ENCODE data around the gene IQGAP3.
"Not testable (repeated sequence)": the region's sequence is repeated elsewhere in the genome, so short reads cannot be mapped to it uniquely, and the experiment has no call there.

The IQGAP3 gene, protein sequence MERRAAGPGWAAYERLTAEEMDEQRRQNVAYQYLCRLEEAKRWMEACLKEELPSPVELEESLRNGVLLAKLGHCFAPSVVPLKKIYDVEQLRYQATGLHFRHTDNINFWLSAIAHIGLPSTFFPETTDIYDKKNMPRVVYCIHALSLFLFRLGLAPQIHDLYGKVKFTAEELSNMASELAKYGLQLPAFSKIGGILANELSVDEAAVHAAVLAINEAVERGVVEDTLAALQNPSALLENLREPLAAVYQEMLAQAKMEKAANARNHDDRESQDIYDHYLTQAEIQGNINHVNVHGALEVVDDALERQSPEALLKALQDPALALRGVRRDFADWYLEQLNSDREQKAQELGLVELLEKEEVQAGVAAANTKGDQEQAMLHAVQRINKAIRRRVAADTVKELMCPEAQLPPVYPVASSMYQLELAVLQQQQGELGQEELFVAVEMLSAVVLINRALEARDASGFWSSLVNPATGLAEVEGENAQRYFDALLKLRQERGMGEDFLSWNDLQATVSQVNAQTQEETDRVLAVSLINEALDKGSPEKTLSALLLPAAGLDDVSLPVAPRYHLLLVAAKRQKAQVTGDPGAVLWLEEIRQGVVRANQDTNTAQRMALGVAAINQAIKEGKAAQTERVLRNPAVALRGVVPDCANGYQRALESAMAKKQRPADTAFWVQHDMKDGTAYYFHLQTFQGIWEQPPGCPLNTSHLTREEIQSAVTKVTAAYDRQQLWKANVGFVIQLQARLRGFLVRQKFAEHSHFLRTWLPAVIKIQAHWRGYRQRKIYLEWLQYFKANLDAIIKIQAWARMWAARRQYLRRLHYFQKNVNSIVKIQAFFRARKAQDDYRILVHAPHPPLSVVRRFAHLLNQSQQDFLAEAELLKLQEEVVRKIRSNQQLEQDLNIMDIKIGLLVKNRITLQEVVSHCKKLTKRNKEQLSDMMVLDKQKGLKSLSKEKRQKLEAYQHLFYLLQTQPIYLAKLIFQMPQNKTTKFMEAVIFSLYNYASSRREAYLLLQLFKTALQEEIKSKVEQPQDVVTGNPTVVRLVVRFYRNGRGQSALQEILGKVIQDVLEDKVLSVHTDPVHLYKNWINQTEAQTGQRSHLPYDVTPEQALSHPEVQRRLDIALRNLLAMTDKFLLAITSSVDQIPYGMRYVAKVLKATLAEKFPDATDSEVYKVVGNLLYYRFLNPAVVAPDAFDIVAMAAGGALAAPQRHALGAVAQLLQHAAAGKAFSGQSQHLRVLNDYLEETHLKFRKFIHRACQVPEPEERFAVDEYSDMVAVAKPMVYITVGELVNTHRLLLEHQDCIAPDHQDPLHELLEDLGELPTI (N-terminal part only)

GRCh38 chr1:156571919-156572662 lies at the start of gene IQGAP3:
Gene IQGAP3 (minus strand): TSS chr1:156572565. CDS start chr1:156572529, 36 bp downstream.
- peak; percentile 71 to 86 for DNase-seq

DNA sequence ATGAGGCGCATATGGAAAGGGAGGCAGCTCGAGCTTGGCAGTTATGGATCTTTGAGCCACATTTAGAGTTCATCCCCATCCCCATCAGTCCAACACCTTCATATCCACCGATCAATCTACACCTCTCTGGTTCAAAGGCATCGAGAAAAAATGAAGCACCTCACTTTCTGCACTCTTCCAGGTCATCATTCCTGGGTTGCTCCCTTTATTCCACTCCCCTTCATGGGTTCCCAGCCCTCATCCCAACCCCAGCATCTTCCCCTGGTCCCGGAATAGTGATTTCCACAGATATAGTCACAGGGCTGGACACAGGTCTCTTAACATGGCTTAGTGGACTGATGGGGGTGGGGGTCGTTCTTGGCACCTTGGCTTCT lies 47.2 kb upstream of the IQGAP3 start:
- DNase-seq, result no peak

DNA sequence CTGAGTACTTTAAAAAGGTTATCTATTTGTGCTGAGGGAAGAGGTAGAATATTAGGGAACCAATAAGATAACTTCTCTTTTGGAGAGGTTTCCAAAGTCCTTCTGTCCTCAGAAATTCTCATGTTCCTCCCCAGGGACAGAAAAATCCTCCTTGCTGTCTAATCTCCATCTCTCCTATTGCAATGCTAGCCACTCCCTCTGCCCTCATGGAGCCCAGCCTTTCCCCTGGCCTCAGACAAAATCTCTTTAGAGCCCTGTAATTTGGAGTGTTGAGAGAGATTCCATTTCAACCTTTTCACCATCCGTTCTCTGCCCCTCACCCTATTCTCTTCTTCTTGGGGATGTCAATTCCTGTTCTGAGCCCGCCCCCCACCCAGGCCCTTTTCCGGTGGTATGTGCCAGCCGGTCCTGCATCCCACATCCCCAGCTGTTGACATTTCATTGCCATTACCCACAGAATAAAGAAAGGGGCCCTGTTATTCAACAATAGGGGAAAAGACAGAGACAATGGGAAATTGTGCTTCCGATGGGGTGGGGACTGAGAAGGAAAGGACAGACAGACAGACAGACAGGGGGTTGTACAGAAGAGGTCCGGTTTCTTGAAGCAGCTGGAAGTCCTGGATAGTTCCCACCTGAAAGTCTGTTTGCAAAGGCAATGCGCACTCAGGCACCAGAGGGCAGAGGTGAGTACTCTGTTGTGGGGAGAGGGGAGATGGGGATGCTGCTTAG lies 46.7 kb upstream of the IQGAP3 start, which contains the start of gene HAPLN2:
TSS of gene HAPLN2 (plus strand) at position 563 of the 729 bp plus-strand sequence. CDS start 4,076 bp downstream, outside the sequence.
- DNase-seq, result no peak

- peak; percentile 69 to 77 for DNase-seq
Measured at GRCh38 chr1:156616463-156616862, 44.1 kb upstream of the IQGAP3 start.

DNA sequence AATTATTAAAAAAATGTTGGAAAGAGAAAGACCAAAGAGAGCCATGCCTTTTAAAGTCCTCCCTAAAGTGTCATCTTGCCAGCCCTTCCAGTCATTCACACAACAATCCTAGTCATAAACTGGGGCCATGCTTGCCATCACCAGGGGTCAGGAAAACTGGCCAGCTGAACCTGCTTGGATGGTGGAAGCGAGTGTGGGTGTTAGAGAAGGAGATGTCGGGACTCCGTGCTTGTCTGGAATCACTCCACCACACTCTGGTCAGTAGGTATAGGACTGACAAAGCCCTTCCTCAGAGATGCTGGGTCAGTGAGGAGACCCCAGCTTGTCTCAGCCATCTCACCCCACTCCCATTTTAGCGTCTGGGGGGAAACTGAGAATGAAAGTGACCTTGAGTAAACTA lies 43.6 kb upstream of the IQGAP3 start:
- no peak for DNase-seq

- DNase-seq, result no peak
Measured at GRCh38 chr1:156612666-156613065, 40.3 kb upstream of the IQGAP3 start.

DNA sequence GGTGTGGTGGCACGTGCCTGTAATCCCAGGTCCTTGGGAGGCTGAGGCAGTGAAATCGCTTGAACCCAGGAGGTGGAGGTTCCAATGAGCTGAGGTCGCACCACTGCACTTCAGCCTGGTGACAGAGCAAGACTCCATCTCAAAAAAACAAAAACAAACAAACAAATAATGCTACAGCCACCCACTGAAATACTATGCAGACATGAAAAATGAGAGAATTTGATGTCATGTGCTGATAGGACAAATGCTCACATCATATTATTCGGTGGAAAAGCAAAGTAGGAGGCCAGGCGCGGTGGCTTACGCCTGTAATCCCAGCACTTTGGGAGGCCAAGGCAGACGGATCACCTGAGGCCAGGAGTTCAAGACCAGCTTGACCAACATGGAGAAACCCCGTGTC lies 37.7 kb upstream of the IQGAP3 start:
- DNase-seq, result not testable (repeated sequence)

DNA sequence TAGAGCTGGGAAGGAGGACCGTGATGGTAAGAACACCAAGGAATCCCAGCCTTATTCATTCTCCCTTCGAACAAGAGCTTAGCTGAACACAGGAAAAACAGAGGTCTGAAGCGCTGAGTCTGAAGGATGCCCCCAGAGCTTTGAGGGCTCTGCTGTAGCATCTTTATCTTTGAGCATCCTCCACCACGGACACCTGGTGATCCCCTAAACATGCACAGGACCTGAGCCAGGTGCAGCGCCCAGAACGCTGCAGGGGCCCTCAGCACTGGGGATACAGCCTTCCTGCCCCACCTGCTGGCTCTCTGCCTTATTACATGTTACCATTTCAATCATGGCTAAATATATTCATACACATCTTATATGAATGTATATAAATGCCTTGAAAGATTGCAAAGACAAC lies 36.6 kb upstream of the IQGAP3 start:
- DNase-seq, result peak in 1 of 2 experiments; percentile 59

DNA sequence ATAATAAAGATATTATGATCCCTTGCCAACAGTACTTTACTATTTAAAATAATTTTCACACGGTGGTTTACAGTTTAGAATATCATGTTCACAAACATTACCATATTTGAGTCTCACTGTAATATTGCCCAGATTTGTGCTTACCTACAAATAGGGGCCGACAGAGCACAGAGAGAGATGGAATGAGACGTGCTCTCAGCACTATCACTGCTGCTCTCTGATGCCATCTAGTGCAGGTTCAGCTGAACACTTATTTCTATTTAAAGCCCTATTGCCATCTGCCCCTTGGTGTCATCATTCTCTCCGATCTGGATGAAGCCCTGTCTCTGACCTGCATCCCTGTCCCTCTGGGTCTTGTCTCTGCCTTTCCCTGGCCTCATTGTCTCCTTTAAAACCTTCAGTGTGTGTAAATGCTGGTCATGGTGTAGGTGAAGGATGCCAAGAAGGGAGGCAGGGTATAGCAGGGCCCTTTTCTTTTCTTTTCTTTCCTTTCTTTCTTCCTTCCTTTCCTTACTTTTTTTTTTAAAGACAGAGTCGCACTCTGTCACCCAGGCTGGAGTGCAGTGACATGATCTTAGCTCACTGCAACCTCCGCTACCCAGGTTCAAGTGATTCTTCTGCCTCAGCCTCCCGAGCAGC lies 35.8 kb upstream of the IQGAP3 start:
- DNase-seq, result peak in 1 of 2 experiments; percentile 69

- DNase-seq, result not testable (repeated sequence)
Measured at GRCh38 chr1:156607344-156607743, 35.0 kb upstream of the IQGAP3 start.

GRCh38 chr1:156602557-156602993 lies 30.2 kb upstream of the IQGAP3 start:
- no peak for DNase-seq

- DNase-seq, result no peak
Measured at GRCh38 chr1:156601892-156602291, 29.5 kb upstream of the IQGAP3 start.

GRCh38 chr1:156601122-156601830 lies 28.9 kb upstream of the IQGAP3 start, which contains the start of gene GPATCH4:
Gene GPATCH4 (minus strand): TSS chr1:156601479.
- peak; percentile 75 to 99 for DNase-seq

- DNase-seq, result no peak
Measured at GRCh38 chr1:156600733-156601121, 28.4 kb upstream of the IQGAP3 start.

- DNase-seq, result no peak
Measured at GRCh38 chr1:156599811-156600210, 27.4 kb upstream of the IQGAP3 start.

DNA sequence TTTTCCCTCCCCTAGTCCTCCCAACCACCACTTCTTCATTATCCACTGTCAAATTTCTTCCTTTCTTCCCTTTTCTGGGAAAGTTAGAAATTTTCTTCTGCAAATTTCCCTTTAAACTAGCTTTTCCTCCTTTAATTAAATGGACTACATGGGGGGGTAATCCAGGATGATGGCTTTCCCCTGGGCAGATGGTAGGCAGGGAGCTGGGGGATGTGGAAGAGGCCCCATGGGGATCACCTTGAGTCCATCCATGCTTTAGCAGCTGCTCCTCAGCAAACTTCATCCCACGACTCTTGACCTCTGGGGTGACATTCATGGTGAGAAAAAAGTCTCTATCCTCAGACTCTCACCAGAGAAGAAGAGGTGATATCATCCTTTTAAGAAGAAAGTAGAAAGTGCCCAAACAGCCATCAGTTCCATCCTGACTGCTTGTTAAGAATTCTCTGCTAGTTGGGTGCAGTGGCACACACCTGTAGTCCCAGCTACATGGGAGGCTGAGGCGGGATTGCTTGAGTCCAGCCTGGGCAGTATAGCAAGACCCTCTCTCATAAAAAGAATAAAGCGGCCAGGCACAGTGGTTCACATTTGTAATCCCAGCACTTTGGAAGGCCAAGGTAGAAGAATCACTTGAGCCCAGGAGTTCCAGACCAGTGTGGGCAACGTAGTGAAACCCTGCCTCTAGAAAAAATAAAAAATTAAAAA lies 26.5 kb upstream of the IQGAP3 start:
- no peak for DNase-seq

- DNase-seq, result no peak
Measured at GRCh38 chr1:156598125-156598524, 25.8 kb upstream of the IQGAP3 start.

GRCh38 chr1:156596426-156596825 lies 24.1 kb upstream of the IQGAP3 start:
- no peak for DNase-seq

- no peak for DNase-seq
Measured at GRCh38 chr1:156595016-156595415, 22.7 kb upstream of the IQGAP3 start.

Data from NCI-H187 (cell line).